Activated CD8-positive, alpha-beta memory T cell treated with anti-CD3 and anti-CD28 coated beads, Interleukin-2, amount 50 U/mL, for 24 hours (primary cell): Measurements from ENCODE around the gene POTEG.
"Not testable (repeated sequence)": the region's sequence is repeated elsewhere in the genome, so short reads cannot be mapped to it uniquely, and the experiment has no call there.

ENCODE experiments used
- DNase-seq: peaks from one replicate; pipeline ENCODE4 v3.0.0-alpha.2; 2020; ENCODE audit errors: extremely low read depth

The POTEG gene

DNA sequence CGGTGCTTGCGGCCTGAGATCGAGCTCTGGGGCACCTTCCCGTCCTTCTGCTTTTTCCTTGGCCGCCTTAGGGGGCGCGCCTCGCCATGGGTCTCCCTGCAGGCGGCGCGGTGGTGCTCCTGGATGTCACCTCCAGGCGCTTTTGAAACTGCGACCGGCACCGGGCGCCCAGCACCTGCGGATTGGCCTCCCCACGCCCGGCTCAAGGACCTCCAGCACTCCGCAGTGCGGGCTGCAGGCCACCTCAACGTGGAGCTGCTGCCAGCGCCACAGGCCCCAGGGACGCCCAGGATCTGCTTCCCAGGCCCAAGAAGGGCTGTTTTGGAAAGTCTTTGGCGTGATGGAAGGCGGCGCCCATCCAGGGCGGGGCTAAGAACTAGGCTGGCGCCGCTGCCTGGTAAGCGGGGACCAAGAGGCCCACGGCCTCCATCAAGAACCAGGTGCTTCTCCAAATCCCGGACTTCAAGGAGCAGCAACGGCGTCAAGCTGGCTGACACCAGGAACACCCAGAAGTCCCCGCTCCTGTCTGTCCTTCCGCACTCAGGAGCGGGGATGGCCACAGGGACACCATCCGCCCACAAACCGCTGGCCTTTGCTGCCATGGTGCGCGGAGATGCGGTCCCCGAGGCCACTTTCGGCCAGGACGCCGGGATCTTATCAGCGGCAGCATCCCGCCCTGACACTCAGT, 61.2 kb downstream of the POTEG start:
- not testable (repeated sequence) for DNase-seq

DNA sequence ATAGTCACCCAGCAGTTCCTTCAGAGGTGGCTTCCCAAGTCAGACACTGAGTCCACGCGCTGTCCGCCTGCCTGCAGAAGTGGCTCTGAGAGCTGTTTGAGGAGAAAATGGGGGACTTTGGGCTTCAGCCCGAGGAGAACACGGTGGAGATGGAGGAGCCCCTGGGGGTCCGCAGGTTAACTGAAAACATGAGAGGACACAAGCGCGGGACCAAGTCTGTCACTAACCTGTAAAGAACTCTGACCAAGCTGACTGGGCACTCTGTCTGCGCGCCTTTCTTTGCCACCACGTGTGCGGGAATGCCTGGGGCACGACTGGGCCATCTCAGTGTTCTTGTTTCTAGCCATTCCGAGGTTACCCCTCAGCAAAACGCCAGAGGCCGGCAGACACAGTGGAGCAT, 62.4 kb downstream of the POTEG start:
- not testable (repeated sequence) for DNase-seq

DNA sequence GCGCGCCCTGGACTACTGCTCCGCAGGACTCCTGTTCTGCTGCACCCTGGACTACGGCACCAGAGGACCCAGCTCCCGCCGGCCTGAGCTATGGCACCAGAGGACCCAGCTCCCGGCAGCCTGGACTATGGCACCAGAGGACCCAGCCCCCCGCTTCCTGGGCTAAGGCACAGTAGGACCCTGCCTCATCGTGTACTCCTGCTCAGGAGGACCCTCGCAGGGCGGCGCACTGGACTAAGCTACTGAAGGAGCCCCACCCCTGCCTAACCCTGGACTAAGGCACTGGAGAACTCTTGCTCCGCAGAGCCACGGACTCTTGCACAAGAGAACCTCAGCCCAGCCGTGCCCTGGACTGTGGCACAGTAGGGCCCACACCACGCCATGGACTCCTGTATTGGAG, 71.3 kb downstream of the POTEG start:
- not testable (repeated sequence) for DNase-seq

DNA sequence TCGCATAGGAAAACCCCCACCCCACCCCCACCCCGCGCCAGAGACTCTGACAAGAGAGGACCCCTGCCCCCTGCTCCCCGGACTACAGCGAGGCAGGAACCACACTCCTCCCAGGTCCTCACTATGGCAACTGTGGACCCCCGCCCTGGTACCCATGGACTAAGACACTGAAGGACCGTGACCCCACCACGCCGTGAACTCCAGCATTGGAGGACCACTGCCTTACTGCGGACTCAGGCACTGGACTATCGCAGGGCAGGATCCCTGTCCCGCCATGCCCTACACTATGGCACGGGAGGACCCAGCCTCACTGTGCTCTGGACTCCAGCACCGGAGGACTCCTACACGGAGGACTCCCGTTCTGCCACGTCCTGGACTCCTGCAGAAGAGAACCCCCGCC, 71.8 kb downstream of the POTEG start:
- not testable (repeated sequence) for DNase-seq

DNA sequence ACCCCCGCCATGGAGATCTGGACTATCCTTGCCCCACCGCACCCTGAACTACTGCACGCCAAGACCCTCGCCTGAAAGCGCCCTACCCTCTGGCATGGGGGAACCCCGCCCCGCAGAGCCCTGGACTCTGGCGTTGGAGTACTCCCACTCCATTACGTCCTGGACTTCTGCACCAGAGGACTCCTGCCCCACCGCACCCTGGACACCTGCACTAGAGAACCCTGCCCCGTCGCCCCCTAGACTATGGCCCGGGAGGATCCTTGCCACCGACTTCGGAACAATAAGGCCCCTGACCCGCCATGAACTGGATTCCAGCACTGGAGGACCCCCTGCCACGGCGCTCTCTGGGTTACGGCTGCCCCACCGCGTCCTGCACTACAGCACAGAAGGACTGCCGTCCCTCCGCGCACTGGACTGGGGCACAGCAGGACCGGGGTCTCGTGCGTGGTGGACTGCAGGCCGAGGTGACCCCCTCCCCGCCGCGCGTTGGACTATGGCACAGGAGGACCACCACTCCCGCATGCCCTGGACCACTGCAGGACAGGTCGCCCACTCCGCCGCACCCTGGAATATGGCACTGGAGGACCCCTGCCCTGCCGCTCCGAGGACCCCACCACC, 72.4 kb downstream of the POTEG start:
- not testable (repeated sequence) for DNase-seq

DNA sequence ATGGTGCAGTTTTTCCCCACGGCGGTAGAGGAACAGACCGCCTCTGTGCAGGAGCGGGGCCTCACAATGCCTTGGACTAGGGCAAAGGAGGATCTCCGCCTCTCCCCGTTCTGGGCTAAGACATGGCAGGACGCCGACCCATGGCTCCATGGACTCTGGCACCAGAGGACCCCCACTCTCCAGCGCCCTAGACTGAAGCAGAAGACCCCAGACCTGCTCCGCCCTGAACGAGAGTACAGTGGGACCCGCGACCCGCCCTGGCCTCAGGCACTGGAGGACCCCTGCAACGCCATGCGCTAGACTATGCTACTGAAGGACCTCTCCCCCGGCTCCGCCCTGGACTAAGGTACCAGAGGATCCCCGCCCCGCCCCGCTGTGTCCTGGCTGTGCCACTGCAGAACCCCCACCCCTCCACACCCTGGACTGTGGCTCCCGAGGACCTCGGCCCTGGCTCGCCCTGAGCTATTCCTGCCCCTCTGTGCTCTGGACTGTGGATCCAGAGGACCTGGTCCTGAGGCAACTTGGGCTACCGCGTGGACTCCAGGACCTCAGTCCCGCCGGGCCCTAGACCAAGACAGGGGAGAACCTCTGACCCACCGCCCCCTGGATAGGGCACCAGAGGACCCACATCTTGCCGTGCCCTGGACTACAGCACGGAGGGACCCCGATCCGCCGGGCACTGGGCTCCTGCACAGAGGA, 73.1 kb downstream of the POTEG start:
- not testable (repeated sequence) for DNase-seq
